HL-60/S4 (cell line): ENCODE results near the gene ESRRG.

Source experiments
- in situ Hi-C: fragments of 300-500 bp; cut with MboI; formaldehyde crosslinking; loops from 2 replicates; pipeline ENCODE4 v1.14.3; 2022; ENCODE audit warnings: low sequenced_read_pairs

ESRRG gene

DNA sequence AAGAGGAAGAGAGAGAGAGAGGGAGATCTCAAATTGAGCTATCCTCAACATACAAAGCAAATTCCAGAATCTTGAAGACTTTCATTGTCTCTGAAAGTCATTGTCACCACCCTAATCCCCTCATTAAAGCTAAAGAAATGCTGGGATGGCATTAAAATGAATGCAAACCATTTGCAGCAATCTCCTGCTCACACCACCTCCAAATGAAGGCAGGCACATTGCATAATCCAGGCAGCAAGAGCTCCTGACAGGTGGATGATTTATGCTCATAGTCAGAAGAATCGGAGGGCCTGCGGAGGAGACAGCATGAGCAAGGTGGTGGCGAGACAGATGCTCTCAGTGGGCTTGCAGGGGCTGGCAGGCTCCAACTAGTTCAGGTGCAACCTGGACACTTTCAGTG lies 90.2 kb downstream of the ESRRG start:
- in situ Hi-C loops, result no loop called here

DNA sequence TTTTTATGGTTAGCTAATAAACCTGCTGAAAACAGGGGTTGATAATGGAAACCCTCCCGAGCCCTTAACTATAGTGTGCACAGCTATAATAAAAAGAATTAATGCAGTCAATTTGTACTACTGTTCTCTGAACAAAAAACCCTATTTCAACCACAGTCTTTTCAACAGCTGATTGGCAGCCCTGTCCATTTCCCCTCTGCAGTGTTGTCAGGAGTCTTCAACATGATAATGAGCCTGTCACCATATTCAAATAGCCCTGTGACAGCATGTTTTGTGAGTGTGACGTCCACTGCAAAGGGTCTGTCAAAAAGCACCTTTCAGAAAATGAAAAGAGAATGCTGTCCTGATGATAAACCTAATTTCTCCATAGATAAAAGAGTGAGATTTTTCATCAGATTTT lies 92.7 kb downstream of the ESRRG start:
- in situ Hi-C loops, result no loop called here

DNA sequence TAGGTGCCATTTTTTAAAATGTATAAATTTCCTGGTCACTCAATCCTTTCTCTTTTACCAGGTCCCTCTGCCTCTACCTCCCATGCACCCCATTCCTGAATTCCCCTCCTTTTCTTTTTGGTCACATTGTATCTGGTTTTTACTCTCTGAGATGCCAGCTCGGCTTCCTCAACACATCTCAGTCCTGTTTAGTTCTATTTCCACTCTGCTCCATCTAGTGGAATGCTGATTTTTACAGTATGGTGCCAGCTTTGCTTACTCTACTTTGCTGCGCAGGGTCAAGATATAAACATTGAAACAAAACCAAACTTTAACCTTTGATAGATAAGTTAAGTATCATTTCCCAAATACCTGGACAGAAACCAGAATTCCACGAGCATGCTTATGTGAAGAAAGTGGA lies 96.0 kb downstream of the ESRRG start:
- in situ Hi-C loops, result no loop called here

DNA sequence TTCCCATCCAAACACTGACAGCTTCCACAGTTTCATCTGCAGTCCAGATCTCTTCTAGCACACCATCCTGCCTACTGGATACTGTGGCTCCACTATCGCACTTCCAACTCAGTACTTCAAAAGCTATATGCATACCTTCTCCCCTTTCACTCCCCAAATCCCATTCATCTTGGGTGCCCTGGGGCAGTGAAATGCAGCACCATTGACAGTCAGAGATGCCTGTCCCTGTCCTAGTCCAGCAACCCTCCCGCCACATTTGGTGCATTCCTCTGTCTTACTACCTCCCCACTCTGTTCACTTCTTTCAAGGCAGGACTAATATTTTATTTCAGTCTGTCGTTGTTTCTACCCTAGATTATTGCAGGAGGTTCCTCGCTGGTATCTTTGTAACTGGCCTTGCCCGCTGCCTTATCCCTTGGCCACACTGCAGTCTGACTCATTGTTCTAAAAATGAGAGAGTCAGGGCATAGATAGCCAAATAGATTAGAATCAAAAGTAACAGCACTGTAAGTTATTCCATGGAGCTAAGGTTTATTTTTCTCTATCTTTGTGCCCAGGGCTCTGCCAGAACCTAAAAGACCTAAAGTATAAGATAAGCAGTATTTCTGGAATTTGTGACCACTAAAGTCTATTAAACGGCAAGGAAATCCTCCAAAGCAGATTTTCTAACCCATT lies 96.7 kb downstream of the ESRRG start:
- in situ Hi-C loops, result no loop called here

DNA sequence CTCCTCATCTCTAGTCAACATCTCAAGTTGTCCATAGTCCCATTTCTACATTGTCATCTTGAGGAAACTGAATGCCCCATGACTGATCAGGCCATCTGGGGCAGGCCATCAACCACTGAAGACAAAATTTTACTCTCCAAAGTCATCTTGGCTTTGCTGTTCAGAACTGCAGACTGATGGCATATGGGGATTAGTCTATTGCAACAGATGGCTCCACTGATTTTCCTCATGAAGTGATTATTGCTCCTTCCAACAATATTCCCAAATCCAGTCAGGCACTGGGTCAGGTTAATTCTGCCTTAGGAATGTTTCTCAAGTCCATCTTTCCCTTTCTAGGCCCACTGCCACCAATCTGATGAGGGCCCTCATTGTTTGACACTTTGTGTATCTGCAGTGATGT lies 101.7 kb downstream of the ESRRG start:
- in situ Hi-C loops, result no loop called here

DNA sequence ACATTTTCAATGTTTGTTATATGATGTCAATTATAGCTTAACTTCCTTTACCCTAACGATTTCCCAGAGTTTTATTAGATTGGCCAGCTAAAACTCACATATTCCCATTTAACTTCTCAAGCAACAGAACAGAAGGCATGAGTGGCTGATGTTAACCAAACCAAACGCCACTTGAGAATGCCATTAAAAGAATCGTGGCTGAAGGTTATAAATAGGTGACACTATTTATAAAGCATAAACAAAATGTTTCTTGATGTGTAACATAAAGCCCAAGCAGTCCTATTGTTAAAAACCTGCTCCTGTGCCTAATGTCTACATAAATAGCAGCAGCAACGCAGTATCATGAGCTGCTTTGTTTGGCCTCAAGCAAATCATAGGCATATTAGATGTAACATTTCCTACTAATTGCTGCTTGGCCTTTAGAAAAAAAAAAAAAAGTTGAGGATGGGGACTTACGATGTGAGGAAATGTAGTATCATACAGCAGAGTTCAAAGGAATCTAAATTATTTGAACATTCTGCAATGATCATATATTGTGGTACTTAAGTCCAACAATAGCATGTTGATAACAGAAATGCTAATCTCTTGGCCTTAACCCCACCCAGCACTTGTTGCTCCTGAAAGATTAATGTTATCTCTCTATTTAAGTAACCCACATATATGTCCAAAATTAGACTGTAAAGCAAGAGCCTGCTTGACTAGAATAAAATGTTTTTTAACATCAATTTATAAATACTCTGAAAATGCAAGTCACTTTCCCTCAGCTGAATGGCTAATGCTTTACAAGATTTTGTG lies 106.0 kb downstream of the ESRRG start:
- in situ Hi-C loops, result no loop called here

DNA sequence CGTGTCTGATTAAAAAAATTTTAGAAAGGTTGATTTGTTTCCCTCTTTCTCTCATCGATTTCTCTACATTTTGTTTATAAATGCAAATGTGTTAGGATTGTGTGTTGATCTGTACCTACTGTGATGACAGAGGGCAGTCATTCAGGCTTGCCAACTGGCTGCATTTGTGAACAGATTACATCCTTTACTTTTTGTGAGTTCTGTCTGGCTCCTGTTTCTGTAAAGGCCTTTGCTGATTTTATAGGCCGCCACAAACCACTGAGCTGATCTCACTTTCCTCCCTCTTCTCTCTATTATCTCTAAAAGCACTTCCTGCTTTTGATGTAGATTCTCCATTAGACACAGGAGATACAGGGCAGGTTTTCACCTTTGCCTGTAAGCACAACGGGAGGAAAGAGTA lies 106.8 kb downstream of the ESRRG start:
- in situ Hi-C loops, result no loop called here

DNA sequence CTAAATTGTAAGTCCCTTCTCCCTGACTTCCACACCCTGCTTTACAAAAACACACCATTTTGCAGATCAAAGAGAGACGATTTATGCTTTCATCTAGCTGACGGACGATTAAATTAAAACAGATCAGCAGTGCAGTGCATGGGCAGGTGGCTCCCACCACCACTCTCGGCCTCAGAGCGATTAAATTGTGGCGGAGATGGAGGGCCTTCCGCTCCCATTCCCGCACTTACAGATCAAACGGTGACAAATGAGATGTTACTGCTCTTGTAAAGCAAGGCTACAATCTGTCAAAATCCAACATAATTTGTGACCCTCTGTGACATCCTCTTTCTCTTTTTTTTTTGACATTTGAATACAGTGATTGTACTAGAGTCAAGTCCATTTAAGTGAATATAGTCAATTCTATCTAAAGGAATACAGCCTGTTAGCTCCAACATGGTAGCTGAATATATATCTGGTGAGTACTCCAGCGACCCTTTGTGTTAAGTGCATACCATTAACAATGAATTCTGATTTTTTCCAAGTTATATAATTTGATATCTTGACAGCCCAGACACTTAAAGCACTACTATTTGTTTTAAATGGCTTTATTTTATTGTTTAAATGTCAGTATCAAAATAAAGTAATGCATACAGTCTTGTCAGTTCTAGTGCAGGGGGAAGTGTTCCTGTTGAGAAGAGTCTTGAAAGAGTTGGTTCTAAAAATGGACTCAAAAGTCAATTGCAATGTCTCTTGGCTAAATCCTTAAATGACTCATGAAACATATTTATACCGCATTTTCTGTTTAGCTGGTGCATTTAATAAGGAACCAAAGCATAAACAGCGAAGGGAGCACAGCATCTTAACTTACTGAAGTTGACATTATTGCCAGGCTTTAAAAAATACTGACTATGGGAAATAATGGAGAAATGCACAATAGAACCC lies 109.0 kb downstream of the ESRRG start:
- in situ Hi-C loops, result no loop called here

DNA sequence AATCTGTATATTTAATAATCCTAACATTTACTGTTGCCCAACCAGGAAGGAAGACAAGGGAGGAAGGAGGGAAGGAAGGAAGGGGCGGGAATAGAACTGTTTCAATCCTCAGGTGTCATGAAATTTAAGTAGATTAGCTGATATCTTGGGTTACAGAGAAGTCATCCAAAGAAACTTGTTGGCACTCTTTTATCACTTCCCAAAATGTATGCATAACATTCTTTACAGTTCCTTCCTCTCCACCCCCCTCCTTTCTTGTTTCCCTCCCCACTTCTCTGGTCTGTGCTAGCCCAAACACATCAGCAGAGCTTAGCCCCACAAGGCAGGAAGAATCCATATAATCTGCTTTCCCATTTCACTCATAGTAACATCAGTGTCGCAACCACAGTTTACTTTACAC lies 110.9 kb downstream of the ESRRG start:
- in situ Hi-C loops, result no loop called here

DNA sequence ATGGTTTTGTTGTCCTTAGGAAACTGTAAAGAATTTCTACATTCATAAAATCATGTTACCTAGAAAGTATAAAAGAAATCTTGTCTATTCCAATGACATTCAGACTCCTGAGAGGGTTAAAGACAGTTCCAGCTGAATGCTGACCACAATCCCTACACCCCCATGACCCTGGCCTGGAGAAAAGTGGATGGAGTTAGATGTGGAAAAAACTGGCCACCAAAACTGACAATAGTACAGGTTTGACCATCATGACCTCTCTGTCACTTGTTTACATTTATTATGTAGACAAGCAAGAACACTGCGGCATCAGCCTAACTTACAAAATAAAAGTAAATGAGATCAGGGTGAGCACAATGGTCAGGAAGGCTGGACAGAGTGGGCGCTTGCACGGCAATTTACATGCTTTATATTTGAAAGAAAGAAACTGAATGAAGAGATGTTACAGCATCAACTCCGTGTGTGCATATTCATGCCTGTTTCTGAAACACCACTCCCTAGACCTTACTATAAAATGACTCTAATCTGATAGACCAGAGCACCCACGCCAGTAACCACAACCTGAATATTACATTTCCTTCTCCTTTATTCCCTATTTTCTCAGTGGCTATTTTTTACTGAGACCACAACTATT lies 116.0 kb downstream of the ESRRG start:
- in situ Hi-C loops, result no loop called here

DNA sequence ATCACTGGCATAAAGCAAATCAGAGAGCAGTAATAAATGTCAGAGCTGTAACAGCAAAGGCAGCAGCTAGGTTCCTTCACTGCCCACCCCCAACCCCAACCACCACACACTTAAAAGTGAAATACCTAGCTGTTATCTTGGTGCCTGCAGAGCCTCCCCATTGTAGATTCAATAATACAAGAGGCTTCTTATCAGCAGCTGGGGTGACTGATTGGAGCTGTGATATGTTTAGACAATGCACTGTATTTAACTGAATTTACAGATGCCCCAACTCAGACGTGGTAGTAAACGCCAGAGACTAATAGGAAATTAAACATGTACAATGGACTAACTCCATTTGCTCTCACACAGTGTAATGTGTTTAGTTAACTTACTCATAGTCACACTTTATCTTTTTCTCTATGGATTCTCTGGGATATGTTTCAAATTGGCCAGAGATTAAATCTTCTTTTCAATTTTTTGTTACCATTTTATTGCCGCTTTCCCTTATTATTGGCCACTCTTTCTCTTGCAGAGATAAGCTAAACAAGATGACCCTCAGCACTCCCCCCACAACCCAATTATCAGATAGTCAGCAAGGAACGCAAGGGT lies 117.1 kb downstream of the ESRRG start:
- in situ Hi-C loops, result no loop called here

DNA sequence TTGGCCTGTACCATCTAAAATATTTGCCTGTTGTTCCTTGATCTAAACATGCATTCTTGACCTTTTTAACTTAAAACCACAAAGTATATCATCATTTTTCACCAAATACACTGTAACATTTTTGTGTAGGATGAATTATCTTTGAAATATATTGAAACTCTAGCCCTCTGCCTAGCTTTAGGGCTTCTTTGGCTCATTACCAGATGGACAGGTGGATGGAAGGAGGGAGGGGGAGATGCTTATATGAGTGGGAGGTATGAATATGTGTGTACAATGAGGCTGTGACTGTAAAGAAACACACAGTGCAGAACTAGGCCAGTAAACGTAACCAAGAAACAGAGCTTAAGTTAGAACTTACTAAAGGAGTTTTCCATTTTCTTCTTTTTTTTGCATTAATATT lies 118.5 kb downstream of the ESRRG start:
- in situ Hi-C loops, result no loop called here

DNA sequence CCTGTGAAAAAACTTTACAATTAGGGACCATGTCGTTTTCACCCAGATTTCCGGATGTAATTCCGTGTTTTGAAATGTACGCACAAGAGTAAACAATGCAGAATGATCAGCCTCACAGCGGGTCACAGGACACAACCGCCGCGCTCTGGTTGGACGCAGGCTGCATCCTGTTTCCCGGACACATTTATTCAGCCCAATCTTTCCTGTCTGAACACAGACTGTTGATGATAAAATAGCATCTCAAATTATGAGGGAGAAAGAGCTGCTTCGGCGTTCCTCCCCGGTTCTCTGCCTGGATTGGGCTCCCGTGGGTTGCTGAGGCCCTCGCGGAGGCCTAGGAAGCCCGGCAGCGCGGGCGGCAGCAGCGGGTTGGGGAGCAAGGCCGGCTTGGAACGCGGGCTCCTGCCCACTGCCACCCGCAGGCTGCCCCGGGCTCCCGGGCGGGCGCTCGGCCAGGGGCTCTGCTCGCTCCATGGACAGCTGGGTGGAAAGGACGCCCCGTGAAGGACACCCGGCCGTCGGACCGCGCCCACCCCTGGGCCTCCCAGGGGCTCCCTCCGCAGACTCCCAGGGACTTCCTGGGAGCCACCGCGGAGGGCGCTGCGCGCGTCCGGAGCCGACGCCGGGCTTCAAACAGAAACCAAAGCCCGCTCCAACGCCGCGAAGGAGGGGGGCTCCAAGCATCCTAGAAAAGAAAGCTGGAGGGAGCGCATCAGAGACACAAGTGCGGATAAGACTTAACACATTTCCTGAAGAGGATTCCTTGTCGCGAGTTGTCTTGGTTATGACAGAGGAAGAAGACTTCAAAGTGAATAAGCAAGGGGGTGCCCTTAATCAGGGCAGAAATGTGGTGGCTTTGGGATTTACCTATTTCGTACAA lies 122.3 kb downstream of the ESRRG start:
- in situ Hi-C loops, result no loop called here

DNA sequence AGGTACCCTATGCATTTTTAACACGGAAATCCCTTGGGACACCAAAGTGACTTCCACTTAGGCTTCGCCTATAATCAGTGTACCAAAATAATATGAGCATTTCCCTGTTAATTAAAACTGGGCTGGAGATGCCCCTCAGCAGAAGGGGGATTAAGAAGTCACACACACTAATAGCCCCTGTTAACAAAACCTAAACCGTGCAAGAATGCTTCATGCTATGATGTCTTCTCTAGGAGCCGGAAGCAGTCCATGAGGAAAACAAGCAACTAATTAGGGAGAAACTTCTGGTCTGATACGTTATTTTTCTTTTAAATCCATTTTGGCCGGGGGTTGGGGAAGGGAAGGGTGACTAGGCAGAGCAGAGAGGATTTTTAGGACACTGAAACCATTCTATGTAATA lies 123.4 kb downstream of the ESRRG start:
- in situ Hi-C loops, result no loop called here

DNA sequence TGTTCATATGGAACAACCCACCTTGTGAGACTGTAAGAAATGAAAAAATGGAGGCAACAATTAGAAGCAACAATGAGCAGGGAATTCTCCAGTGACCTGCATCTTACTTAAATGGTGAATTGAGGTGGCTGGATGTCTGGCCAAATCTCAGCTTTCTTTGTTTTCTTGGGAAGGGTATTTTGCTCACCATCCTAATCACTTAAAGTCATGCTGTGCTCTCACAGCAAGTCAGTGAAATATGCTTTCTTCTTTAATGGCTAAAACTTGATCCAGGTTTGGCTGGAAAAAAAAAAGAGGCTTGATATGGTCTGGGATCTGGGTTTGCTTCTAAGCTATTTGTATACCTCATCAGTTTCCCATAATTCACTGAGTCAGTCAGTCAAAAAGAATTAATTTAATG lies 124.8 kb downstream of the ESRRG start:
- in situ Hi-C loops, result no loop called here

DNA sequence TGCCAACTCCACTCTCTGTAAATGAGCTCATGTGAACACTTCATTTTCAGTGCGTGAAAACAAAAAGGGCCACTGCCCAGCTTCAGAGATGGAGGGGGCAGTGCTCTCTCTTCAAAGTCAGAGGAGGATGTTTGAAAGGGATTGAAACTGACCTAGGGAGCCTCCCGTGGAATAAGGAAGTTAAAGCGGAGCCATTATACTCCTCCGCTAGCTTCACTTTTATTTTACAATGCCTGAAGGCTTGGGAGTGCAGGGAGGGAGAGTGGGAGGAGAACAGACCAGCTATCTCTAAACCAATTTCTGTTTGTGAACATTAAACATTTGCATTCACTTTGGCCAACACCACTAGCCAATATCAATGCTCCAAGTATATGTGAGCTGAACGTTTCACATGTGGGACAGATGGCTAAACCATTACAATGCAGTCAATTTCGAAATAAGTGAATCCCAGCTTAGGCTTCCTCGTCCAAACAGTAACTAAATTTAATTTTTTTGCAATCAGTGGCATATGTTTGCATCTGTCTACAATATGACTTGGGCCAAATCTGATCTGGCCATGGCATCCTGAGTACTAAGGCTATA lies 126.9 kb downstream of the ESRRG start:
- in situ Hi-C loops, result no loop called here

DNA sequence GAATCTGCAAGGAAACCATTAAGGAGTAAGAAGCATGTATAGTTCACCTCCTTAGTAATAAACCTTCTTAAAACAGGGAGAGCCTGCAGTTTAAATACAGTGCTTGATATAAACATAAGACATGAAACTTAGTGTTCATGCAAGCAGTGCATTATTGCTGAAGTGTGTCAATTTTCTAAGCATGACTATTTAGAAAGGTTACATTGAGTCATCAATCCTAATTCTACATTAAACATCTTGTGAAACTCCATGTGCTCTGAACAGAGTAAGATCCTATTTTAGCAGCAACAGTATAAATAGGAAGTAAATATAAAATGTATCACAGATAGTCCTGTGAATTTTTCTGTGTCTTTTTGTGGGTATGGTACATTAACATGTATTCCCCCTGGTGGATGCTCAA lies 135.5 kb downstream of the ESRRG start:
- in situ Hi-C loops, result no loop called here

DNA sequence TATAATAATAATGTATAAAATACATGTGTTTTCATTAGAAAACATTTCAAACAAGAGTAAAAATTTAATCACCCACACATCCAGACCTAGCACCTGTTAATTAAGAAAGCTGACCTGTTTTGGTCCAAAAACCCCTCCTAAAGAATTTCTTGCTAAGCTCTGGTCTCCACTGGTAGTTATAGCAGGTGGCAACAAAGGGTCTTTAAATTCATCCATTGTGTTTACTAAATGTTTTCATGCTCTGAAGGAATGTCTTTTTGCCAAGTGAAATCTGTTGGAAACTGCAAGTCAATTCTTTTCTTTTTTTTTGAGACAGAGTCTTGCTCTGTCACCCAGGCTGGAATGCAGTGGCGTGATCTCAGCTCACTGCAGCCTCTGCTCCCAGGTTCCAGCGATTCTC lies 141.1 kb downstream of the ESRRG start:
- in situ Hi-C loops, result no loop called here

DNA sequence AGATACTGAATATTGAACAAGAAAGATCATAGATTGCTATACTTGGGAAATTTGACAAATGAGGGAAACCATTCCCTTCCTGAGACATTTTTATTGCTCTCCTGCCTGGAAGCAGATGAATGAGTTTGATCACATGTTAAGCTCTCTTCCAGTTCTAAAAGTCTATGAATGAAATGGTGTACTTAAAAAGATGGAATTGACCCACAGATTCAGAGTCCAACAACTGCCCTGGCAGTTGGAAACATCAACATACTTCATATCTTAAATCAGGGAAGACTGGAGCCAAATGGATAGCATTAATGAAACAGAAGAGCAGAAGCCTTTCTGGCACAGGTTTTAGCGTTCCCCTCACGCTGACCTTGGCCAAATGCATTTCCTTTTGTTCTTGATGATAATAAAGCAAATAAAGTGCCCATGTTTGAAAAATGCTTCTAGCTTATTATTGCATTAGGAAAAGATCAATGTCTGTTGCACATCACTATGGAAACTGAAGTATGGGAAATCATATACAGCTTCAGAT lies 142.6 kb downstream of the ESRRG start:
- in situ Hi-C loops, result no loop called here
